GDM1 (cell line): ENCODE data around the gene YTHDF1.

Source experiments
- DNase-seq: peaks from one replicate; lab custom pipeline; 2025; lab: John Stamatoyannopoulos, UW

The YTHDF1 gene

DNA sequence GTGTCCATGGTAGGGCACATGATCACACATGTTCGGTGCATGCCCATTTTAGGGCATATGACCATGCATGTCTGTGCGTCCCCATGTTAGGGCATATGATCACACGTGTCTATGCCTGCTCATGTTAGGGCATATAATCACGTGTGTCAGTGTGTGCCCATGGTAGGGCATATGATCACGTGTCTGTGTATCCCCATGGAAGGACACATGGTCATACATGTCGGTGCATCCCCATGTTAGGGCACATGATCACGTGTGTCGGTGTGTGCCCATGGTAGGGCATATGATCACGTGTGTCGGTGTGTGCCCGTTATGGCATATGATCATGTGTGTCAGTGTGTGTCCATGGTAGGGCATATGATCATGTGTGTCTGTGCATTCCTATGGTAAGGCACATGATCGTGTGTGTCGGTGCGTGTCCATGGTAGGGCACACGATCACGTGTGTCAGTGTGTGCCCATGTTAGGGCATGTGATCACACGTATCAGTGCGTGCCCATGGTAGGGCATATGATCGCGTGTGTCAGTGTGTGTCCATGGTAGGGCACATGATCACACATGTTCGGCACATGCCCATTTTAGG, 30.6 kb downstream of the YTHDF1 start:
- DNase-seq, result no peak

DNA sequence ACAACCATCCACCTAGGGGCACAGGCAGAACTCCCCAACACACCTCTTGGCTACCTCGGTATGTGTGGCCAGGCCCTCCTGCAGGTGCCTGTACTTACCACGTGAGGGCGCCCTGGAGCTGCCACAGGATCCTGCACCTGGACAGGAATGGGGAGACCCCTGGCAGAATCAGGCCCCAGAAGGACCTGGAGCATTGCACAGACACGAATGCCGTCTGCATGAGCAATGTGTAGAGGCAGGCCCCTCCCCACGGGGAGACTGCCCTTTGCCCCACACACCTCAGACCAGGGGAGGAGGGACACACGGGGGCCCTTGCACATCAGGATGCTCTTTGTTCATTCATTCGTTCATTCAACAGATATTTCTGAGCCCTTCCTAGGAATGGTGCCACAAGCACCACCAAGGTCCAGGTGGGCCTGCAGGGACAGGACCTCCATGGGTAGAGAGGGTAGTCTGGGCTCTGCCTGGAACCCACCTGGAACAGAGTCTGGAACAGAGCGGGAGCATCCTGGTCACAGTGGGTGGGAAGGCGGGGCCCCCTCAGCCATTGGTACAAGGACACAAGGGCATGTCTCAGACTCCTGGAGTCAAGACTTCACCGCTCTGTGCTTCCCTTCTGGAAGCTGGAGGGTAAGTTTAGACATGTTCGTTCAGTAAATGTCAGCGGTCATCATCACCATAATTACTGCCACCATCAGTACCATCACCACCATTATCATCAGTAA, 32.3 kb downstream of the YTHDF1 start:
- peak; percentile 13 for DNase-seq

DNA sequence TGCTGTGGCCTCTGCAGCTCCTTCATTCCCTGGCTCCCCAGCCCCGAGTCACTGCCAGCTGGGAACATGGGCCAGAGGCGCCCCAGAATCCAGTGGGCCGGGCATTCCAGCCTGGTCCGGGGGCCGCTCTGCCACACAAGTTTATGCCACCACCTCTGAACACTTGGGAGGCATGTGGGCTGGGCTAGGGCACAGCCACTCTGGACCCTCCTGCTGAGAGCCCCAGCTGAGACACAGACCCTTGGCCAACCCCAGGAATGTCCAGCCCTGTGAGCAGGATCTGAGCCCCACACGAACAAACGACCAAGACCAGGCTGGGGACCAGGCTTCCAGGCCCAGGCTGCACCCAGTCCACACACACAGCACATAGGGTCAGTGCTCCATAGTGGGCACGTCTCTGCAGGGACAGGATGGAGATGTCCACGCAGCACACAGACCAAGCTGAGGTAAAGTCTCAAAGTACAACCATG, 33.0 kb downstream of the YTHDF1 start:
- no peak for DNase-seq

DNA sequence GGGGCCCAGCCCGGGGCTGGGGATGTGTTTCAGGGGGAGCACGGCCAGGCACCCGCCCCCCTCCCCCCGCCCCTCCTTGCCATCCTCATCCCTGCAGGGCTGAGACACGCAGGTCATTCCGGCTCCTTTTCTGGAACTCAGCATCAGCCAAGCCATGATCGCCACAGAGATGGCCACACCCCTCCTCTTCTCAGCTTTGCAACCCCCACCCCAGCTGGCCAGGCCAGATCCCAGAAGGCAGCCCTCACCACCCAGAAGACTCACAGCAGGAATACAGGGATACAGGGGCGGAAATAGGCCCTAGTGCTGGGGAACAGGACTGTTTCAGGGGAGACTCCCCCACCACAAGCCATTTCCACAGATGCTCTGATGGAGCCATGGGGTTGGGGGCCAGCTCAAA, 33.5 kb downstream of the YTHDF1 start:
- DNase-seq, result no peak

DNA sequence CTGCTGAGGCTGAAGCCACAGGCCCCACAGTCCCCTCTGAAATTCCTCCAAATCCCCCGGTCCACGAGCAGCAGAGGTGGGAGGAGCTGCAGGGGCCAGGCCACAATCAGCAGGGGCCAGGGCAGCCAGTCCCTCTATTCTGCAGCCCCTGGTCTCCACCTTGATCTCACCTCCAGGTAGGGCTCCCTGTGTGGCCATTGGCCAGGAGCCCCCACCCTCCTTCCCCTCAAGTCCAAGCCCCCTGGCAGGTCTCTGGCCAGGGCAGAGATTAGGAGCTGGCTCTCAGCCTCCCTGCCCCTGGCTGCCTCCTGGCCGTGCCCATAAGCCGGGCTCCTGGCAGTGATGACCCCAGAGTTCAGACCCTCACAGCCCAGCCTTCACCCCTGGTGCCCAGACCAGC, 34.7 kb downstream of the YTHDF1 start:
- DNase-seq, result no peak

DNA sequence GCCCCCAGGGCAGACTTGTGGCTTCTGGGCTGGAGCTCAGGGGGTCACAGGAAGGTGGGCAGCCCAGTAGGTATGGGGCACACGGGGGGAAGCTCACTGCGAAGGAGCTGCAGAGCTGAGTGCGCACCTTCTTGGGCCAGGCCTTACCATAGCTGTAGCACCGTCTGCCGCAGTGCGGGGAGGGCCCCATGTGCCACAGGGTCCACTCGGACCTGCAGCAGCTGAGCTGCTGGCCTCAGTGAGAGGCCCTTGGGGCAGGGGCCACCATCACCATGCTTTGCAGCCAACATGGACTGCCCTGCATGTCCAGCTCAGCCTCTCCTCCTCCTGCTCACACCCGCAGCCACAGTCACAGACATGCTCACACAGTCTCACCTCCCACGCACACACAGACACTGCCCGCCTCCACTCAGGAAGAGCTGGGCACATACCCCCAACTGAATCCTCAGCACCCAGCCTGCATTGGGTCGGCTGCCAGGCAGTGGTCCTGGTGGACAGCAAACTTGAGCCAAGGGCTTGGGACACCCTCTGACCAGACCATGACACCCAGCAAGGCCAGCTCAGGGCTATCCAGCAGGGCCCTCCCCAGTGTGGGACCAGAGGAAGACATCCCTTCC, 35.3 kb downstream of the YTHDF1 start:
- no peak for DNase-seq

DNA sequence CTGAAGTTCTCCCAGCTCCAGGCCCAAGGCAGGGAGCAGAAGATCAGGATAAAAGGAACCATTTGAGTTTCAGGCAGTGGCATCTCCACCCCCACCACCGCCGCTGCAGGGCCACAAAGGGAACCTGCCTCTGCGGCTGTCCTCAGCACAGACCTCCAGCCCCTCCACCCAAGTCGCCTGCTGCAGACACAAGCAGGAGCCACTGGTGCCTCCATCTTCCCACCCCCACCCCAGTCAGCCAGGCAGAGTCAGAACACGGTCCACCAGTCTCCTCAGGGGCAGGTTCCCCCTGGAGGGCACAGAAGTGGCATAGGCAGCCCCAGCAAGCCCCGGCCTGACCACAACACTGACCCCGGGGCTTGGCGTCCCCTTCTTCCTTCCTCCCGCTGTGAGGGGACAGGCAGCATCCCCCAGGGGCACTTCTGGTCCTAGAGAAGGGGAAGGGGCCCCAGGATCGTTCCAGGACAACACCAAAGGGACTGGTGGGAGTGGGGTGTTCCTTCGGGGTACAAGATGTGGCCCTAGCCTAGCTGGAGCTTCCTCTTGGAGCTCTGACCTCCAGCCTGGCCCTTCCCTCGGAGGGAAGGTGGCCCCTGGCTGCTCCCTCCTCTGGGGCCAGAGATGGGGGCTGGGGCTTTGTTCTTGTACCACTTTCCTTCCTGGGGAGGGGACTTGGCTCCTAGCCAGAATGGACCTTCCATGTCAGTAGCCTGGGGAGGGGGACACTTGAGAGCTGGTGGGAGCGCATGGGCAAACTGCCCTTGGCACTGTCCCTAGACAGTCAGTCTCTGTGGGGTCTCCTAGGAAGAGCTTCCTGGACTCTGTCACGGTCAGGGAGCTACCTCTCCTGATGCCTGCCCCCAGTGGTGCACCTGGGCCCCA, 36.0 kb downstream of the YTHDF1 start:
- no peak for DNase-seq

DNA sequence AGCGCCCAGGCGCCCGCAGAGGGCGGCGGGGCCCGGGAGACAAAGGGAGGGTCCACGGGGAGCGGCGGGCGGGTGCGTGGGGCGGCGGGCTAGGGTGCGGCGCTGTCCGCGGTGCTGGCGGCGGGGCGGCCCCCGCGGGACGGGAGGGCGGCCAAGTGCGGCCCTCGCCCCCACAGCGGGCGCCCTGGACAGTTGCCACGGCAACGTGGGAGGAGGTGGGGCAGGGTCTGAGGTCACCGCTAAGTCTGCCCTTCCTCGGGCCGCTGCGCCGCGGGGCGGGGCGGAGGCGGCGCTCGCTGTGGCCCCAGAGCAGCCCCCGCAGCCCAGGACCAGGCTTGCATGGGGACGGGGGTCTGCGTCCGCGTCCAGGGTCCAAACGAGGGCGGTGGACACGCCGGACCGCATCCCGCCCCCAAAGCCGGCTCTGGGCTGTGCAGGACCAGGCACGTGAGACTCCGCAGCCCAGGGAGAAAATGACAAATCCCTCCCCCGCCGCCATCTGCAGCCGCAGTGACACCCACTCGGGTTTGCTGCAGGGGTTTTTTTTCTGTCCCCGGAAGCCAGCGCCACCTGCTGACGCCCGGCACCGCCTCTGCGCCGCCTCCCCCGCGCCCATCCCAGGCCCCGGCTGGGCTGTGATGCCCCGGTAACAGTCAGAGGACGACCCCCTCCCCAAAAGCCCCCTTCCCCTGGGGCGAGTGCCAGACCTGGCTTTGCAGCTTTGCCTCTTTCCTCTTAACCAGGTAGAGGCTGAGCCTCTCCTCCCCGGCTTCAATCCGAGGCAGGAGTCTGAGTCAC, 36.8 kb downstream of the YTHDF1 start:
- no peak for DNase-seq

DNA sequence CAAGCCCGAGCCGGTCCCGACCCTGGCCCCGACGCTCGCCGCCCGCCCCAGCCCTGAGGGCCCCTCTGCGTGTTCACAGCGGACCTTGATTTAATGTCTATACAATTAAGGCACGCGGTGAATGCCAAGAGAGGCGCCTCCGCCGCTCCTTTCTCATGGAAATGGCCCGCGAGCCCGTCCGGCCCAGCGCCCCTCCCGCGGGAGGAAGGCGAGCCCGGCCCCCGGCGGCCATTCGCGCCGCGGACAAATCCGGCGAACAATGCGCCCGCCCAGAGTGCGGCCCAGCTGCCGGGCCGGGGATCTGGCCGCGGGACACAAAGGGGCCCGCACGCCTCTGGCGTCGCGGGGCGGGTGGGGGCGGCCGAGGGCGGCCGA, 37.5 kb downstream of the YTHDF1 start:
- no peak for DNase-seq

DNA sequence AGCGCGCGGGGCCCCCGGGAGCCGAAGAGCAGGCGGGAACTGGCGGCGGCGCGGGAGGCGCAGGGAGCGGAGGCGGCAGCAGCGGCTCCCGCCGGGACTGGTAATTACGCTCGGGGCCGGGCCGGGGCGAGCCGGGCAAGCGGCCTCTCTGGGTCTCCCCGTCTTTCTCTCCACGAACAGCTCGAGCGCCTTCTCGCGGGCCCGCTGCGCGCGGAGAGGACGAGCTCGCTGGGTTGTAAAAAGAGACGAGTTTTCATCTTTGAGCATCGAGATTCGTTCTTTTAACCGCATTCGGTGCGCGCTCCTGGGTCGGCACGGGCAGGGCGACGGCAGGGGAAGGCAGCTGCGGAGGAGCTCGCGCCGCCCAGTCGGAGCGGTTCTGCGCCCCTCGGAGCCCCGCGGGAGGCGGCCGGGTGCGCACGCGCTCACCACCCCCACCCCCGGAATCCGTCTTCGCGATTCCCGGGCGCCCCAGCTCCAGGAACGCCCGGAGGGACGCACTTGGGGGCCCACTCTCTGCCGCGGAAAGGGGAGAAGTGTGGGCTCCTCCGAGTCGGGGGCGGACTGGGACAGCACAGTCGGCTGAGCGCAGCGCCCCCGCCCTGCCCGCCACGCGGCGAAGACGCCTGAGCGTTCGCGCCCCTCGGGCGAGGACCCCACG, 38.0 kb downstream of the YTHDF1 start:
- no peak for DNase-seq

DNA sequence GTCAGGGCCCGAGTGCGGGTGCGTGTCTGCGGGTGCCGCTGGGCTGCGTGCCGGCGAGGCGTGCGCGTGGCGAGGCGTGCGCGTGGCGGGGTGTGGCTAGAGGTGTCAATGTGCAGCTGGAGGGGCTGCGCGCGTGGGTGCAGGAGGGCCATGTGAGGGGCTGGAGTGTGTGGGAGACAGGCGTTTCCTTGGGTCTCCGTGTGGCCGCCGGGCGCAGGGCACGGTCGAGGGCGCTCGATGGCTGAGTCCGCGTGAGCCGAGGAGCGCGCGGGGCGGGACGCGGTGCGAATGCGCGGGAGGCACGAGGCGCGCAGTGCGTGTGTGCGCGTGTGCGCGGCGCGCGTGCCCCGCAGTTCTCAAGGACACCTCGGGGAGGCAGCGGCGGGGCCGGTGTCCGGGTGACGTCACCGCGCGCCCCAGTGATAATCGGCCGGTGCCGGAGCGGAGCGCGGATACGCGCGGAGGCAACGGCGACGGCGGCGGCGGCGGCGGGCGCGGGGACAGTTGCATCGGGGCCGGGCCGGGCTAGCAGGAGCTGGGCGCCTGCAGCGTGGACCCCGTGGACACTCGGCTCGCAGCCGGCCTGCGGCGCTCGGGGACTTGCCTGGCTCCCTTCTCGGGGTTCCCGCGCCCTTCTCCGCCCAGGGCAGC, 38.7 kb downstream of the YTHDF1 start:
- DNase-seq, result no peak

DNA sequence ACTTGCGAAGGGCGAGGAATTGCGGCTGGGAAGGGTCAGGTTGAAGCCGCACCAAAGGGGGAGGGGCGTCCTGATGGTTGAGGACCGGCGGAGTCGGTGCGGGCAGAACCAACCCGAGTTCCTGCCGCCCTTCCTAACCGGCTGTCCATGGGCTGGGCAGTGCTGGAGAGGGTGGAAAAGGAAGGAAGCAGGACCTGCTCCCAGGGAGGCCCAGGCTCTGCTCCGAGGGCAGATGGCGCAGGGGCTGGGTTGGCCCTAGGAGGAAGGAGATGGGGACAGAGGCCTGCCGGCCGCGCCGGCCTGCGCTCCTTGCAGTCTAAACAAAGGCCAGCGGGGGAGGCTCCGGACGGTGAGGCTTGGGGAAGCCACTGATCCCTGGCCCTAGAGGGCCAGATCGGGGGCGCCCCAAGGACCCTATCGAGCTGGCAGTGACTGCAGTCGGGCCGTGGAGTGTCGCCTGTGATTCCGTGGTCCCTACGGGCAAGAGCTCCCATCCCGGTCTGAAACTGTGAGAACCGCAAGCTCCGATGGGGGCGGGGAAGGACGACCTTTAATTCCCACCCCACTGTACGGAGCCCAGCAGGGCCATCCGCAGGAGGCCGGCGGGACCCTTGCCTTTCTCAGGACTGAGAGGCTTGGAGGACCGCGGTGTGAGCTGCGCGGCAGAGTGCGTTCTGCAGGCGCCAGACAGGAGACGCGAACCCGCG, 39.4 kb downstream of the YTHDF1 start:
- no peak for DNase-seq

DNA sequence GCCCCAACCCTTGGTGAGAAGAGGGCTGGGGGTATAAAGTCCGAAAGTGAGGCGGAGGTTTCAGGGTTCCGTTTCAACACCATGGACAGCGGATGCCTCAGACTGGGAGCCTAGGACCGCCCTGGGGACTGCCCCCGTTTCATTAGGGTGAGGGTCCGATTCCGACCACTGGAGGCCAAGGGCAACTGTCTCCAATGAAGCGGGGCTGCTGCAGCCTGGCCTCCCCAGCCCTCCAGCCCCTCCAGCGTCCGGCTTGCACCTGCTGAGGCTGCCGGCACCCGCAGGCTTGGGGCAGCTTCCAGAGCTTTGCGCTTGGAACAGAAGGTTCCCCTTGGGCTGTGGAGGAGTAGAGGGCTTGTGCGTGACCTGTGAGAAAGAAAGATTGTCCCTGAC, 39.9 kb downstream of the YTHDF1 start:
- no peak for DNase-seq

DNA sequence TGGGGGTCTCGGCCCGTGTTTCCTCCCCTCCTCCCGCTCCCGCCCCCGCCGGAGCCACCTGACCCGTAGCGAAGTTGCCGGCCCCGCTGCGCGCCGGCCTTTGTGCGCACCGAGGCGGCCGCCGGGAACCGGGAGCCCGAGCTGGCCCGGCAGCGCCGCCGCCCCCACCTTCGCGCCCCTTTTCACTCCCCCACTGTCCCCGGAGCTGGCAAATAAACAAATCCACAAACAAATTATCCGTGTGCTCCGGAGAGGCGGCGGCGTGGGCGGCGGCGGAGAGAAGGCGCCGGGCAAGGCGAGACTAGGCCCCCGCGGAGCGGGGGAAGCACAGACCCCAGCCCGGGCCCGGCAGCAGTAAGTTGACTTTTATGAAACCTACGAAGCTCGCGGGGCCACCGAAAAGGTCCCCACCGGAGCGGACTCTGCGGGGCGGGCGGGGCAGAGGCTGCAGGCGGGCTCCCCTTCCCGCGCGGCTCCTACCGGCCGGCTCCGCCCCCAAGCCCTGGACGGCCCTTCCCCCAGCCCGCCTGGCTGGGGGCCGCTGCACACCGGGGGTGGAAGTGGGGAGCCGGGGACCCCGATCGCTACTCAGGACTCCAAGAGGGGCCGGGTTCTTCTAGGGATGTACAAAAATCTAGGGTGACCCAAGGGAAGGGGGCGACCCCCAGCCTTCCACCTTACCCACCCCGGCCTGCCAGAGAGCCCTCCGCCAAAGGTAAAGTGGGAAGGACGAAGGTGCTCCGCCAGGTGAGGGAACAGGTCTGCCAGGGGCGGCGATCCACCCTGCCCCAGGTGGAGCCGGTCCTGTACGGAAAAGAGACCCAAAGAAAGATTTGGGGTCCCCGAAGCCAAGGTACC, 40.7 kb downstream of the YTHDF1 start:
- DNase-seq, result no peak

DNA sequence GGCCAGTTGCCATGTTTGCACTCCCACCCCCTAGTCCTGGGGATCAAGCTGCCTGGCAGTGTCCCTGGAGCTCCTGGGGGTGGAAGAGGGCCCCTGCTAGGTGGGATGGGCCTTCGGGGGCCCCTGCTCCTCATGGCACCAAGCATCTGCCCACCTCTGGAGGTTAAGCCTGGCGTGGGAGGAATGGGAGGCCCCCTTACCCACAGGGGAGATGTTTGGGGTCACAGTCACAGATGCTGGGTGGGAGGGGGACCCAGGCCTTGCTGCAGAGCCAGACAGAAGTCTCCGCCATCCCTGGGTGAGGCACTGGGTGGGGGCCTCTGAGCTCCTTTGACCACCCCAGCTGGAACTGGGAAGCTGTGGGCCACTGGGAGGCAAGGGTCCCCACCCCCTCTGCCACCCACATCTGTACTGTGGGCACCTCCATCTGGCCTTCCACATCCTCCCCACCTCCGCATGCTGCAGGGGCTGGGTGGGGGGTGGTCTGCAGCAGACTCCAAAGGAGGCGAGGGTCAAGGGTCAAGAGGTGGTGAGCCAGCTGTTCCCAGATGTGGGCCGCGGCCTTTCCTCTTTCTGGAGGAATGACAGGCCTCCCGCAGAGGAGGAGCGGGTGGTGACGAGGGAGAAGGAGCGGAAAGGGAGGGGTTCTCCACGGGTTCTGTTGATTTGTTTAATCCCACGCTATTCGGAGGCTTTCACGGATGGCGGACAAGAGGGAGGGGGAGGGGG, 41.5 kb downstream of the YTHDF1 start:
- no peak for DNase-seq

DNA sequence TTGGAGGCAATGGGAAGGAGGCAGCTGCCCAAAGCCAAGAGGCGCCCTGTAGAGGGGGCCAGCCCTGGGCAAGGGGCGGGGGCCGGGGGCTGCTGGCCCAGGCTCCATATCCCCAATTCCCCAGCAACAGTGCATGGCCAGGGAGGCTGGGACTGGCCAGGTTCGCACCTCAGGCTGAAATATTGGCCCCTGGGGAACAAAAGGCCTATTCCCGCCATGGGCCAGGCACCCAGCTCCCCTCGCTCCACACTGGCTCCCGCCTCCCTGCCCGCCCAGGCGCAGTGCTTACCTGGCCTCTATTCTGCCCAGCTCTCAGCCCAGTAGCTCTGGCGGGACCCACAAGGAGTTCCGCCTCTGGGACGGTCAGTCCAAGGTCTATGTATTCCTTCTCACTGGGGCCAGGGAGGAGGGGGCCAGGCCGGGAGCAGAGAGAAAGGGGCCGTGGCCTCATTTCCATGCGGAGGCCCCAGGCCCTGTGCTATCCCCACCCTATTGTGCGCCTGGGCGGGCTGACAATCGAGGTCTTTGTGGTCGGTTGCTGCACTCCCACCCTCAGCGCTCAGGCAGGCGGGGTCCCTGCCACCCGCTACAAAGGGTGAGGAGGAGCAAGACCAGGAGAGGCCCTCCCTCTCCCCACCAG, 42.3 kb downstream of the YTHDF1 start:
- no peak for DNase-seq

DNA sequence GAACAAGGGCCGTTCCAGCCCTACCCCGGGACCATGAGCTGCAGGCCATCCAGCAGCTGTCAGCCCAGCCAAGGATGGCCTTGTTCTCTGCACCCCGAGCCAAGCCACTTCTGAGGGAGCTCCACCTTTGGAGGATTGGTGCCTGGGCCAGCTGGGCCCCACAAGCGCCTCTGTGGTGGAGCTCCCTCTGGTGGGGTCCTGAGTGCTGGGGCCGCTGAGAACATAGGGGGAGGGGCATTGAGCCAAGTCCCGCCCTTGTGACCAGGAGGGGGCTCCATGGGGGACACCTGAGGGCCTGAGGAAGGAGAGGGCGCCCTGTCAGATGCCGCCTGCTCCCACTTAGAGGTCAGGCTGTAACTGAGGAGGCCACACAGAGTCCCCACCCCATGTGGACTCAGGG, 43.2 kb downstream of the YTHDF1 start:
- no peak for DNase-seq

DNA sequence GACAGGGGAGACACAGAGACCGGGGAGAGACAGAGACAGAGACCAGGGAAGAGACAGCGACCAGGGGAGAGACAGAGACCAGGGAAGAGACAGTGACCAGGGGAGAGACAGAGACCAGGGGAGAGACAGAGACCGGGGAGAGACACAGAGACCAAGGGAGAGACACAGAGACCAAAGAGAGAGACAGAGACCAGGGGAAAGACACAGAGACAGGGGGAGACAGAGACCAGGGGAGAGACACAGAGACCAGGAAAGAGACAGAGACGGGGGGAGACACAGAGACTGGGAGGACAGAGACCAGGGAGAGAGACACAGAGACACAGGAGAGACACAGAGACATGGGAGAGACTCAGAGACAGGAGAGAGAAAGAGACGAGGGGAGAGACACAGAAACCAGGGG, 43.9 kb downstream of the YTHDF1 start:
- no peak for DNase-seq
